Cardiac muscle cell (in vitro differentiated cells and primary cell): ENCODE results near the gene EXTL1. TPM values are rescaled to one million over a fixed set of nuclear protein-coding genes. Genes with fewer than 3 reads are reported as not detected.

Experiments used
- DNase-seq, 2 donors: peaks; one replicate each; pipeline versions ENCODE4 v3.0.0 to v3.0.0-alpha.2; 2010 to 2017; ENCODE audit warnings: low read depth in 1 of 2, low spot score in 1 of 2
- H3K27ac ChIP-seq: fragments of 200-600 bp; sonication (generic); 2 replicates; pipeline ENCODE4 v1.5.1; 2016
- H3K27me3 ChIP-seq: fragments of 200-600 bp; sonication (generic); 2 replicates; pipeline ENCODE4 v1.6.0; 2016; ENCODE audit warnings: control low read depth
- H3K36me3 ChIP-seq: fragments of 200-600 bp; sonication (generic); 2 replicates; pipeline ENCODE4 v1.5.1; 2016; ENCODE audit warnings: control low read depth
- H3K4me1 ChIP-seq: fragments of 200-600 bp; sonication (generic); 2 replicates; pipeline ENCODE4 v1.8.1; 2017; ENCODE audit warnings: low read depth, mild to moderate bottlenecking, mixed run types
- H3K4me3 ChIP-seq: fragments of 200-600 bp; sonication (generic); 2 replicates; pipeline ENCODE4 v1.5.1; 2016; ENCODE audit warnings: mild to moderate bottlenecking
- H3K9me3 ChIP-seq: fragments of 200-600 bp; sonication (generic); 2 replicates; pipeline ENCODE4 v1.5.1; 2017; ENCODE audit warnings: low read depth, mild to moderate bottlenecking, control low read depth
- polyA plus RNA-seq: library from polyadenylated mRNA; unstranded; fragments of >200 nt; fragmentation: Nextera tagmentation; extraction: Ambion mirVana; gene quantifications from 2 replicates; pipeline ENCODE4 v1.2.1, GENCODE V29; 2016
- total RNA-seq: library from RNA; depleted of rRNA; stranded (reverse); fragments of >200 nt; gene quantifications from 2 replicates; pipeline ENCODE4 v1.2.3, GENCODE V29; 2016
- TF ChIP-seq, protein P1 (sequence below): IDR thresholded peaks from 2 replicates; pipeline ENCODE4 v1.5.1; 2012; ENCODE audit warnings: low read depth, mild to moderate bottlenecking, low read length

The EXTL1 gene
- total and polyA plus RNA-seq, 2 experiments from 2014 or later, result 10.0 to 10.1 TPM

GRCh38 chr1:26036756-26037281 is 15.2 kb downstream of the EXTL1 start:
- DNase-seq, result no peak
- peak overlapping the region; percentile 89 for H3K27ac ChIP-seq
- no peaks in the 10 kb centered on the region for H3K27me3 ChIP-seq
- TF ChIP-seq, protein P1, sequence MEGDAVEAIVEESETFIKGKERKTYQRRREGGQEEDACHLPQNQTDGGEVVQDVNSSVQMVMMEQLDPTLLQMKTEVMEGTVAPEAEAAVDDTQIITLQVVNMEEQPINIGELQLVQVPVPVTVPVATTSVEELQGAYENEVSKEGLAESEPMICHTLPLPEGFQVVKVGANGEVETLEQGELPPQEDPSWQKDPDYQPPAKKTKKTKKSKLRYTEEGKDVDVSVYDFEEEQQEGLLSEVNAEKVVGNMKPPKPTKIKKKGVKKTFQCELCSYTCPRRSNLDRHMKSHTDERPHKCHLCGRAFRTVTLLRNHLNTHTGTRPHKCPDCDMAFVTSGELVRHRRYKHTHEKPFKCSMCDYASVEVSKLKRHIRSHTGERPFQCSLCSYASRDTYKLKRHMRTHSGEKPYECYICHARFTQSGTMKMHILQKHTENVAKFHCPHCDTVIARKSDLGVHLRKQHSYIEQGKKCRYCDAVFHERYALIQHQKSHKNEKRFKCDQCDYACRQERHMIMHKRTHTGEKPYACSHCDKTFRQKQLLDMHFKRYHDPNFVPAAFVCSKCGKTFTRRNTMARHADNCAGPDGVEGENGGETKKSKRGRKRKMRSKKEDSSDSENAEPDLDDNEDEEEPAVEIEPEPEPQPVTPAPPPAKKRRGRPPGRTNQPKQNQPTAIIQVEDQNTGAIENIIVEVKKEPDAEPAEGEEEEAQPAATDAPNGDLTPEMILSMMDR, result no peak
- no peaks in the 10 kb centered on the region for H3K36me3 ChIP-seq
- H3K9me3 ChIP-seq, result no peaks in the 10 kb centered on the region
- H3K4me3 ChIP-seq, result no peak overlapping the region
- peaks cover 29% of the 10 kb centered on the region for H3K4me1 ChIP-seq

- no peaks in the 10 kb centered on the region for H3K36me3 ChIP-seq
- no peak overlapping the region for H3K27ac ChIP-seq
- H3K4me1 ChIP-seq, result peaks cover 29% of the 10 kb centered on the region
- no peaks in the 10 kb centered on the region for H3K9me3 ChIP-seq
- peaks cover 3% of the 10 kb centered on the region for H3K27me3 ChIP-seq
- no peak for DNase-seq
- no peak overlapping the region for H3K4me3 ChIP-seq
- TF ChIP-seq, protein P1, result no peak
These were observed 16.3 kb downstream of the EXTL1 start for GRCh38 chr1:26037904-26038303.

DNA sequence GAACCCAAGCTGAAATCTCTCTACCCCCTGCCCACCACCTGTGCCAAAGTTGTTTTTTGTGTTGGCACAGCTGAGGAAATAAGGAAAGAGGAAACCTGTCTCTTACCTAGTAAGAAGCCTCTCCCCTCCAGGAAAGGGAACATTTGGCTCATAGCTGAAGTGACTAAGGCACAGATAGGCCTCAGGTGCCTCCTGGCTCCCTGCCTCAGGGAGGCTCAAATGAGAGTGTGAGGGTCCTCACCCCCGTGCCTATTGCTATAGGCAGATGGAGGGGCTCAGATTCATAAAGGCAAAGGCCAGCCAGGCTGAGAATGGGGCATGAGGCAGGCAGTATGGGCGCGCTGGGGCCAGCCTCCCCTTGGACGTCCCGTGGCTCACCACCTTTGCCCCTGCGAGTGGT is 16.9 kb downstream of the EXTL1 start:
- Histone ChIP-seq H3K27ac (no peak overlapping the region), H3K4me3 (no peak overlapping the region), H3K36me3 (no peaks in the 10 kb centered on the region), H3K9me3 (no peaks in the 10 kb centered on the region), H3K4me1 (peaks cover 29% of the 10 kb centered on the region), H3K27me3 (peaks cover 3% of the 10 kb centered on the region)
- TF ChIP-seq, protein P1, result no peak
- DNase-seq, result no peak

- TF ChIP-seq, protein P1, result no peak
These were observed 17.3 kb downstream of the EXTL1 start for GRCh38 chr1:26038904-26039303.

DNA sequence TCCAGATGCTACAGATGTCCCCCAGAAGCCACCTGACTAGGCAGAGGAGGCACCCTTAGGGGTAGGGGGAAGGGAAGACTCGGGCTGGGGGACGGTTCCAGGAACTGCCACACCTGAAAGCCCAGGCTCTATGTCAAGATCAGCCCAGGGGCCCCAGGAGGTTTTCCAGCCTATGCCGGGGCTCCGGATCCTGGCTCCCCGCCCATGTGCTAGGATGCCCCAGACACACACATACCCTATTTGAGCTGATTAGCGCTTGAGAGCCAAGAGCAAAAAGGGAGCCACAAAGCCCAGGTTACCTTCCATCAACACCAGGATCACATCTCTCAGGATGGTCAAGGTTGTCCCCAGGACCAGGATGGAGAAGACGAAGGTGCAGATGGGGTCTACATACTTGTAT is 19.8 kb downstream of the EXTL1 start:
- no peak for DNase-seq
- Histone ChIP-seq H3K4me3 (no peak overlapping the region), H3K36me3 (no peaks in the 10 kb centered on the region), H3K9me3 (no peaks in the 10 kb centered on the region), H3K27ac (no peak overlapping the region), H3K4me1 (peaks cover 30% of the 10 kb centered on the region), H3K27me3 (peaks cover 32% of the 10 kb centered on the region)
- TF ChIP-seq, protein P1, result no peak

More at GRCh38 chr1:26038904-26039303, 17.3 kb downstream of the EXTL1 start:
- no peaks in the 10 kb centered on the region for H3K9me3 ChIP-seq
- no peak overlapping the region for H3K27ac ChIP-seq
- H3K27me3 ChIP-seq, result peaks cover 7% of the 10 kb centered on the region
- H3K36me3 ChIP-seq, result no peaks in the 10 kb centered on the region
- no peak for DNase-seq
- no peak overlapping the region for H3K4me3 ChIP-seq
- H3K4me1 ChIP-seq, result peaks cover 32% of the 10 kb centered on the region

DNA sequence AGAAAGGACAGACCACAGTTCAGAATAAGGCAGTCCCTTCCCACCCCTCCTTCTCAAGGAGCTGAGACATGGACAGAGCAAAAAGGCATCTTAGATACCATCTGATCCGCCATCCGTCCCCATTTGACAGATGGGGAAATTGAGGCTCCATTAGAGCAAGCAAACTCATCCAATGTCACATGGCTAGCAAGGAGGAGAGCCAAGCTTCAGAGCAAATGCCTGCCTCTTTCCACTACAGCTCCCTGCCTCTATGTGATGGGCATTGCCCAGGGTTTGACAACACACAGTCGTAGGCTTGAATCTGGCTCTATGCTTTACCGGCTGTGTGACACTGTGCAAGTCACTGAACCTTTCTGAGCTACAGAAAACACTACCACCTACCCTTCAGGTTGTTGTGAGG is 20.4 kb downstream of the EXTL1 start:
- peaks cover 26% of the 10 kb centered on the region for H3K4me1 ChIP-seq
- TF ChIP-seq, protein P1, result no peak
- peaks cover 37% of the 10 kb centered on the region for H3K27me3 ChIP-seq
- no peak for DNase-seq
- no peaks in the 10 kb centered on the region for H3K9me3 ChIP-seq
- H3K4me3 ChIP-seq, result no peak overlapping the region
- no peaks in the 10 kb centered on the region for H3K36me3 ChIP-seq
- no peak overlapping the region for H3K27ac ChIP-seq
